Pons (tissue), 1 donor: Measurements from ENCODE around the gene PTPN13.

Source experiments
- DNase-seq: peaks from one replicate; pipeline ENCODE4 v3.0.0-alpha.2; 2016; ENCODE audit warnings: low spot score

Gene PTPN13

GRCh38 chr4:86587381-86588140 is 6.6 kb upstream of the PTPN13 start:
- DNase-seq = no peak

DNA sequence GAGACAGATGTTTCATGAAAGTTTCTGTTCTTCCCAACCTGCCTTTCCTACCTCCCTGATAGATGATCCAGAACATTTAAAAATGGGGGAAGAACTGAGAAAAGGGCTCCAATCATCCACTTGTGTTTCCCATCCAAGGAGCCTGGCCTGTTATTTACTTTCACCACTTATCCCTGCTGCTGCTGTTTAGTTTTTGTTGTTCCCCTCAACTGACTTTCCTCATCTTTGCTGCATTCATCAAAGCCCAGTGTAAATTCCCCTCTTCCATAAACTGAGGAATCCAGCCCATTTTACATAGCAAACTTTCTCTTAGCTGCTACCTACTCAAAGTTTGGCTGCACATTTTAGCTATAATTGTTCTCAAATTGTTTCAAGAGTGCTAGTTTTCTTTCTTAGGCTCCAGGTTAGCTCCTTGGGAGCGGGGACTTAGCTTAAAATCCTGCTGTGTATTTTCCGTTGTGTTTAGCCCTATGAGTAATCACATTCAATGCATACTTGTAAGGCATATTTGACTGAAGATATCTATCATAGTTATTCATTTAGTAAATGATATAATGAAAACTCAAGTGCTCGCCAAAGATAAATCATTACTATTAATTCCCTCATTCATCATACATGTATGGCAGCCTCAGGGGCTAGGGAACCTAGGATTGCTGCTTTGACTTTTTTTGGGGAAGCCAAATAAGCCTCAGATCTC is 1.4 kb upstream of the PTPN13 start:
- no peak for DNase-seq

GRCh38 chr4:86594559-86595425 is 677 bp downstream of the PTPN13 start:
- peak; percentile 78 for DNase-seq

- peak; percentile 58 for DNase-seq
Measured at GRCh38 chr4:86595426-86595805, 1.3 kb downstream of the PTPN13 start.

DNA sequence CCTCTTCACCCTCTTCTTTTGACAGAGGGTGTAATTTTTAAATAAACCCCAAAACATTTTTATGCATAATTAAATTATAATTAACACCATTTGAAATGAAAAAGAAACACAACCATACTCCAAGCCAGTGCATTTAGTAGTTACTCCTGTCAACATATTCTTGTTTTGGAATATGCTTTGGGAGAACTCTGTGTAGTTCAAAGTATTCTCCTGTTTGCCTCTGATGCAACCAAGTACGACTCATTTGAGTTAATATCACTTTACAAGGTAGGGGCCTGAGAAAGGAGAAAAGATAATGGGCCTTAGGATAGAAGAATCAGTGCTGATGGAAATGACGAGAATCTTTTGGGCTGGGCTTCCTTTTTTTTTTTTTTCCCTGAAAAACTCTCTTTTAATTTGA is 2.7 kb downstream of the PTPN13 start:
- no peak for DNase-seq

DNA sequence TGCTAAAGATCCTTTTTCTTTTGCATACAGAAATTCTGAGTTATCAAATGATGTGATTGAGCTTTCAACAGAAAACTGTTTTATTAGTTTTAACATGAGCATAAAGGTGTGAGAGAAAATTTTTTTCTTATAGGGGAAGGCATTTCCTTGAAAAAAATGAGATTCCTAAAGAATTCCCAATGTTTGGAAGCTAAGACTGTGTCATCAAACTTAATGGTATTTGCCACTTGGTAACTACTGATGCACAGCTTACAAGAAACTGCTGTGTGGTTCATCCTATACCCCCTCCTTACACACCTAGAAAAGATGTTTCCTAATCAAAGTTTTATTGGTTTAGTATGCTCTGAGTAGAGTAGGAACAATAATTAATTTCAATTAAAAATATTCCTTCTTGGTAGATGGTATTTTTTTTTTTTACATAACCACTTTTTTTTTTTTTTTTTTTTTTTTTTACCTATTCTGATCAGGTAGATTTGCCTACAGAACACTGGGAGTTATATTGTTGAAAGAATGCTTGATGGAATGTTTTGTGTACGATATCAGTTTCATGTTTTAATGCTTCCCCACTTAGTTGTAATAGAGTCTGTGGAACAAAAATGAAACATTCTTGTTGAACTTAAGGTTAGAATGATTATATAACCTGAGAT is 6.0 kb downstream of the PTPN13 start:
- DNase-seq = no peak

- no peak for DNase-seq
Measured at GRCh38 chr4:86603311-86603885, 9.3 kb downstream of the PTPN13 start.

GRCh38 chr4:86606809-86607208 is 12.7 kb downstream of the PTPN13 start:
- DNase-seq = no peak

GRCh38 chr4:86608757-86609375 is 14.8 kb downstream of the PTPN13 start:
- peak; percentile 90 for DNase-seq

DNA sequence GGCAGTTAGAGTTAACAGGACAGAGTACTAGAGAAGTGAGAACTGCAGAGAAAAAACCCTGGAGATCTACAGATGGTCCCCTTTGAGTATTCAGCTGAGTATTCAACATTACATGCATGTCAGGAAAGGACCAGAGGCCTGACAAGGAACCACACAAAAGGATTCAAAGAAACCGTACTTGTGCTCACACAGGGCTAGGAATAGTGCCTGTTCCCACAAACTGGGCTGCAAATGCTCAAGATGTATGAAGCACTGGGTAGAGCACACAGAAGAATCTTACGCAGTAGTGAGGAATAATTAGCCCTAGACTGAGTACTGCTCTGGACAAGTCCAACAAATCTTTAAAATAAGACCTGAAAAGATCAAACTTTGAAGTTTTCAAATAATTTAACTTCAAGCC is 17.6 kb downstream of the PTPN13 start:
- DNase-seq = no peak

DNA sequence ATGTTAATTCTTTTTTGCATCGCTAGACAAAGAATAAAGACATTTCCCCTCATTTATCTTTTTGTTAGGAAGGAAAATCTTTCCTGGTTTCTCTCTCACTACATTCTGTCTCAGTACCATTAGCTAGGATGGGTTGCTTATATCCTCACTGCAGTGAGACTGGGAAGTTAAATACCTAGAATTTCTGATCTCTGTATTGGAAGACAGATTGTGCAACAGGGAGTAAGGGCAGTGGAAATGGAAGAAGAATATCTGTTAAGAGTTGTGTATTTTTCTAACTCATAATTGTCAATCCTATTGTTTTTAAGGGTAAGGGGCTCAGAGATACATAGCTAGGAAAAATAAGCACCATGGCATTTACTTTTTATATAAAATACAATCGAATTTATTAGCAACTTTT is 19.6 kb downstream of the PTPN13 start:
- DNase-seq = no peak

- no peak for DNase-seq
Measured at GRCh38 chr4:86614865-86615264, 20.8 kb downstream of the PTPN13 start.

GRCh38 chr4:86615501-86615900 is 21.4 kb downstream of the PTPN13 start:
- no peak for DNase-seq

GRCh38 chr4:86619656-86620055 is 25.5 kb downstream of the PTPN13 start:
- DNase-seq = no peak

DNA sequence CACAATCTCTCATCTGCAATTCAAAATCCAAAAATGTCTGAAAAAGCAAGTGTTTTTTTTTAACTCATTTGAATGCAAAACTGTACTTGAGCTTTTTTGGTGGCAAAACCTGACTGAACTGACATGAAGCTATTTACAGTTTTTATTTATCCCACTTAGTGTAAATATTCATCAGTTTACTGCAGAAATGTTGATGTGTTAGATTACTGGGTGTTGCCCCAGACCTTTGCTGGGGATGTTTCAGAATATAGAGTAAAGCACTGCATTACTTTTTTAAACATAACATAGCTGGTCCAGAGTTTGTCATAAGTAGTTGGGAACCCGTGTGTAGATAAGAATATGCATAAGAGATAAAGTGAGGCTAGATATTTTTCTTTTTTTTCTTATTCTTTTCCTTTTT is 27.3 kb downstream of the PTPN13 start:
- DNase-seq = no peak

DNA sequence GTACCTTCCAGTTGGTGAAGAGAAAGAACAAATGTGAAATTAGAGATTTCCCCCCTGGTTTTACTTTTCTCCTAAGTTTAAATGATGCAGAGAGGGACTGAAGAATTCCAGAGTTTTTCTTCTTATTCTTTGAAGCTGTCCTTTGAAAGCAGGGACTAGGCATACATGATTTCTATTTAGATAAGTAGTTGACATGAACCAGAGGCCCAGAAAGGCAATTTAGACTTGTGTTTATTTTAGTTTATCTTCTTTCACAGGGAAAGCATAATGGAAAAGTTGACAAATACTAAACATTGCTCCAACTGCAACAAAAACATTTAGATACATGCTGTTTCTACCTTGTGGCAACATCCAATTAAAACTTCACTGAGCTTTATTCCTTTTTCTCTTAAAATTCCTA is 32.0 kb downstream of the PTPN13 start:
- DNase-seq = no peak

GRCh38 chr4:86627462-86628135 is 33.5 kb downstream of the PTPN13 start:
- DNase-seq = no peak

- no peak for DNase-seq
Measured at GRCh38 chr4:86630629-86631028, 36.5 kb downstream of the PTPN13 start.

GRCh38 chr4:86631166-86631565 is 37.1 kb downstream of the PTPN13 start:
- no peak for DNase-seq

GRCh38 chr4:86633854-86634253 is 39.7 kb downstream of the PTPN13 start:
- DNase-seq = no peak

DNA sequence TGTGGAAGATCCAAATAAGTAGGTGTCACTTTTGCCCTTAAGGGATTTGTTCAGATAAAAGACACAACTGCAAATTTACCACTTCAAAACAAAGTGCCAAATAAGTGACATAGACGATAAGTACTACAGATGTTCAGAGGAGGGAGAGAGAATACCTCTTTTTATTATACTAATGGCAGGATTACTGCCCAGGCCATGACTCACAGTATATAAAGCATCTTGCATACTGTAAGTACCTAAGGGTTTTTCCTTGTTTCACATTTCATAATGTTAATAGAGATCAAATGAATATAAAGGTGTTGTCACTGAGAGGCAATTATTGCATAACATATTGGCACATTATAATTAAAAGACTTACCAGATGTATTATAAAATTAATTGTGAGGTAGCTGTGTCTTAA is 46.4 kb downstream of the PTPN13 start:
- DNase-seq = no peak
